Transverse colon (tissue), 4 donors: ENCODE results near the gene RNF125. TPM values are rescaled to one million over a fixed set of nuclear protein-coding genes. Genes with fewer than 3 reads are reported as not detected.

Source experiments
- DNase-seq: peaks from one replicate; pipeline ENCODE4 v3.0.0-alpha.2; 2019
- H3K27ac ChIP-seq, 4 donors: fragments of 200-600 bp; sonication (generic); 2 replicates each; pipeline ENCODE4 v1.5.1; 2016 to 2018; ENCODE audit warnings: inconsistent platforms in 4 of 4
- H3K27me3 ChIP-seq: fragments of 200-600 bp; sonication (generic); 2 replicates; pipeline ENCODE4 v1.5.1; 2017; ENCODE audit warnings: inconsistent platforms
- H3K36me3 ChIP-seq, 4 donors: fragments of 200-600 bp; sonication (generic); 2 replicates each; pipeline ENCODE4 v1.5.1; 2017 to 2019; ENCODE audit warnings: inconsistent platforms in 4 of 4
- H3K4me1 ChIP-seq, 4 donors: fragments of 200-600 bp; sonication (generic); 2 replicates each; pipeline ENCODE4 v1.5.1; 2017 to 2020; ENCODE audit warnings: inconsistent platforms in 4 of 4
- H3K4me3 ChIP-seq, 4 donors: fragments of 200-600 bp; sonication (generic); 1 replicate in 1 of 4; 2 replicates in 3 of 4; pipeline versions ENCODE4 v1.5.1 to v1.6.1; 2017 to 2019; ENCODE audit warnings: inconsistent platforms in 4 of 4
- H3K9me3 ChIP-seq, 2 donors: fragments of 200-600 bp; sonication (generic); 2 replicates each; pipeline ENCODE4 v1.5.1; 2017 to 2019; ENCODE audit warnings: inconsistent platforms in 2 of 2
- EP300 ChIP-seq: sonication (generic); formaldehyde crosslinking; IDR thresholded peaks from one replicate; pipeline ENCODE4 v1.6.1; 2017; ENCODE audit warnings: antibody characterized with exemption, low read depth
- POLR2A ChIP-seq: fragments of 450-650 bp; IDR thresholded peaks from one replicate; pipeline ENCODE4 v1.6.1; 2016; ENCODE audit warnings: antibody characterized with exemption, mild to moderate bottlenecking, moderate library complexity
- POLR2AphosphoS5 ChIP-seq, 3 donors: sonication (generic); formaldehyde crosslinking; IDR thresholded peaks; one replicate each; pipeline ENCODE4 v1.6.1; 2016; ENCODE audit warnings: antibody characterized with exemption in 3 of 3
- WGBS, 2 donors: methylation state at CpG; one replicate each; pipeline ENCODE4 v1.1.5; 2018; ENCODE audit warnings: low coverage in 1 of 2; 5-methylcytosine and 5-hydroxymethylcytosine counted together
- in situ Hi-C, 4 donors: fragments of 200-750 bp; cut with MboI; loops; one replicate each; pipeline versions ENCODE4 v1.15.0 to v1.15.1; 2017; ENCODE audit warnings: low sequenced_read_pairs in 3 of 4, low pct_ligation_motif_present in 1 of 4, low pct_unique_long_range_greater_than_20kb in 1 of 4
- intact Hi-C: fragments of 100-400 bp; cut with DNase I; formaldehyde crosslinking; loops from one replicate; pipeline ENCODE4 v1.15.1; 2023; ENCODE audit warnings: low total_unique reads
- total RNA-seq, 4 donors: library from RNA; depleted of rRNA; stranded (reverse); fragments of >200 nt; gene quantifications; one replicate each; pipeline ENCODE4 v1.1.0, GENCODE V29; 2016
- TF ChIP-seq, protein P1 (sequence below), 5 experiments: fragments of 200-600 bp in 3 of 5; fragments of 450-650 bp in 2 of 5; sonication (generic) in 3 of 5; IDR thresholded peaks; 1 replicate in 2 of 5; 2 replicates in 3 of 5; pipeline ENCODE4 v1.5.1; 2016 to 2017; ENCODE audit warnings: antibody characterized with exemption in 5 of 5, inconsistent platforms in 3 of 5, mild to moderate bottlenecking in 2 of 5, moderate library complexity in 1 of 5

The RNF125 gene
- total RNA-seq, 4 donors from 2014 or later: 7.9 to 12.1 (median 10.3) TPM

DNA sequence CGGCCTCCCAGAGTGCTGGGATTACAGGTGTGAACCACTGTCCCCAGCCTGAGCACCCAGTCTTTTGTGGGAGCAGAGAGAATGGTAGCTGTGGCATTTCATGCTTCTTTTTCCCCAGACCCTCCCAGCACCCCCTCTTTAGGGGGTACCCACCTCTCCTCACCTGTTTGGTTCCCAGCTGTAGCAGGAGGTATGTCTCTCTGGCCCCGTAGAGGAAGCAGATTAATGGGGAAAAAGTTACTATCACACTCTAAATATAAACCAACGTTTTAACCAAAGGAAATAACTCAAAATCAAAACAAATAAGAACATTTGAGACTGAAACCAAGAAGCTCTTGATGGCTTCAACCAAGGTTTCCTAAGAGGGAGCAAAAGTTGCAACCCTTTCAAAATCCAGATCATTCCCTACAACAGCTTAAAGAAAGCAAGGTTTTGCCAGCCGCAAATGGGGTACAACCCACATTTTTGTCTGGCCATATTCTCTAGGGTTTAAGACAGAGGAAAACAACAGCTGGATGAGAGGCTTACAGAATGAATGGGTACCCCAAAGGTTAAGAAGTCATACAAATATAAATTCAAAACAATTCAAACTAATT, 8.0 kb downstream of the RNF125 start:
- Histone ChIP-seq H3K27me3 (no peaks in the 10 kb centered on the region), H3K4me1 (peaks cover 0 to 16% (median 5%) of the 10 kb centered on the region in 4 donors), H3K9me3 (no peaks in the 10 kb centered on the region), H3K27ac (no peak overlapping the region), H3K4me3 (no peak overlapping the region), H3K36me3 (no peaks in the 10 kb centered on the region)
- WGBS, 2 donors: 51 to 60% methylated on average over 3 to 4 of the region's 4 CpGs
- TF ChIP-seq, protein P1, sequence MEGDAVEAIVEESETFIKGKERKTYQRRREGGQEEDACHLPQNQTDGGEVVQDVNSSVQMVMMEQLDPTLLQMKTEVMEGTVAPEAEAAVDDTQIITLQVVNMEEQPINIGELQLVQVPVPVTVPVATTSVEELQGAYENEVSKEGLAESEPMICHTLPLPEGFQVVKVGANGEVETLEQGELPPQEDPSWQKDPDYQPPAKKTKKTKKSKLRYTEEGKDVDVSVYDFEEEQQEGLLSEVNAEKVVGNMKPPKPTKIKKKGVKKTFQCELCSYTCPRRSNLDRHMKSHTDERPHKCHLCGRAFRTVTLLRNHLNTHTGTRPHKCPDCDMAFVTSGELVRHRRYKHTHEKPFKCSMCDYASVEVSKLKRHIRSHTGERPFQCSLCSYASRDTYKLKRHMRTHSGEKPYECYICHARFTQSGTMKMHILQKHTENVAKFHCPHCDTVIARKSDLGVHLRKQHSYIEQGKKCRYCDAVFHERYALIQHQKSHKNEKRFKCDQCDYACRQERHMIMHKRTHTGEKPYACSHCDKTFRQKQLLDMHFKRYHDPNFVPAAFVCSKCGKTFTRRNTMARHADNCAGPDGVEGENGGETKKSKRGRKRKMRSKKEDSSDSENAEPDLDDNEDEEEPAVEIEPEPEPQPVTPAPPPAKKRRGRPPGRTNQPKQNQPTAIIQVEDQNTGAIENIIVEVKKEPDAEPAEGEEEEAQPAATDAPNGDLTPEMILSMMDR (IDR thresholded peaks at IDR 0.05): no peak
- no peak for TF ChIP-seq POLR2AphosphoS5 (IDR thresholded peaks at IDR 0.05)
- no peak for TF ChIP-seq EP300
- no peak for TF ChIP-seq POLR2A
- in situ Hi-C loops: no loop called here
- intact Hi-C loops: no loop called here
- no peak for DNase-seq

DNA sequence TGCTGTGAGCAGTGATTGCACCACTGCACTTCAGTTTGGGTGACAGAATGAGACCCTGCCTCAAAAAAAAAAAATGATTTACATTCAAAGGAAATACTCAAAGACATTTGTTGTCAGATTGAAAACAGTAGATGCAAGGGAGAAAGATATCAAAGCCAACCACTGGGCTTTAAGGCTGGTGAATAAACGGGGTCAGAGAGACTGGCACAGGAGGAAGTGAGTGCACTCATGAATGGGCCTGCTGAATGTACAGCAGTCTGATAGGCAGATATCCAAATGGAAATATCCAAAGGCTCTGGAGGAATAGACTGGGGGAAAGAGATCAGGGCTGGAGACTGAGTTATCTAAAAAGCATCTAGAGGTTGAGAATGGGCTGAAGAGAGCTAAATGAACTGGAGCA, 10.9 kb downstream of the RNF125 start:
- no peaks in the 10 kb centered on the region for H3K36me3 ChIP-seq
- no peak overlapping the region for H3K4me3 ChIP-seq
- H3K27me3 ChIP-seq: no peaks in the 10 kb centered on the region
- no peaks in the 10 kb centered on the region for H3K9me3 ChIP-seq
- intact Hi-C loops (no loop called here), in situ Hi-C loops (no loop called here)
- no peak overlapping the region for H3K27ac ChIP-seq
- no peak for DNase-seq
- 62 to 69% methylated on average over 1 of the region's 1 CpG for WGBS, 2 donors
- TF ChIP-seq POLR2AphosphoS5 (IDR thresholded peaks at IDR 0.05) (no peak), EP300 (no peak), POLR2A (no peak)
- TF ChIP-seq, protein P1 (IDR thresholded peaks at IDR 0.05): no peak
- peaks cover 0 to 3% (median 0%) of the 10 kb centered on the region in 4 donors for H3K4me1 ChIP-seq

DNA sequence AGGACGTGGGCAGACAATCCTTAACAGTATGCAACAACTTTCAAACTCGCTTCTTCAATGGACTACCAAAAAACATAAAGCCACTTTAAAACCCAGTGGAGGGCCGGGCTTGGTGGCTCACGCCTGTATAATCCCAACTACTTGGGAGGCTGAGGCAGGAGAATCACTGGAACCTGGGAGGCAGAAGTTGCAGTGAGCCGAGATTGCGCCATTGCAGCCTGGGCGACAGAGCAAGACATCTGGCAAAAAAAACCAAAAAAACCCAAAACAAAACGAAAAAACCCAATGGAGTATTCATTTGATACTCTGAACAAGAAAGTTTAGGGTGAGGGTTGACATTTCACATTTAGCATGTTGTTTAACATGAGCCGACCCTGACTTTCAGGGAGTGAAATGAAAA, 14.0 kb downstream of the RNF125 start:
- H3K4me1 ChIP-seq: no peaks in the 10 kb centered on the region
- TF ChIP-seq POLR2AphosphoS5 (IDR thresholded peaks at IDR 0.05): no peak
- TF ChIP-seq, protein P1 (IDR thresholded peaks at IDR 0.05): no peak
- no peak for TF ChIP-seq POLR2A
- no peak for TF ChIP-seq EP300
- H3K9me3 ChIP-seq: no peaks in the 10 kb centered on the region
- in situ Hi-C loops: no loop called here
- intact Hi-C loops: no loop called here
- H3K27ac ChIP-seq: no peak overlapping the region
- H3K4me3 ChIP-seq: no peak overlapping the region
- peaks cover 0 to 2% (median 1%) of the 10 kb centered on the region in 4 donors for H3K36me3 ChIP-seq
- no peaks in the 10 kb centered on the region for H3K27me3 ChIP-seq
- 91% methylated on average over 9 of the region's 9 CpGs; no CpG with 5 or more reads in 1 of the 2 donors for WGBS, 2 donors
- DNase-seq: no peak

DNA sequence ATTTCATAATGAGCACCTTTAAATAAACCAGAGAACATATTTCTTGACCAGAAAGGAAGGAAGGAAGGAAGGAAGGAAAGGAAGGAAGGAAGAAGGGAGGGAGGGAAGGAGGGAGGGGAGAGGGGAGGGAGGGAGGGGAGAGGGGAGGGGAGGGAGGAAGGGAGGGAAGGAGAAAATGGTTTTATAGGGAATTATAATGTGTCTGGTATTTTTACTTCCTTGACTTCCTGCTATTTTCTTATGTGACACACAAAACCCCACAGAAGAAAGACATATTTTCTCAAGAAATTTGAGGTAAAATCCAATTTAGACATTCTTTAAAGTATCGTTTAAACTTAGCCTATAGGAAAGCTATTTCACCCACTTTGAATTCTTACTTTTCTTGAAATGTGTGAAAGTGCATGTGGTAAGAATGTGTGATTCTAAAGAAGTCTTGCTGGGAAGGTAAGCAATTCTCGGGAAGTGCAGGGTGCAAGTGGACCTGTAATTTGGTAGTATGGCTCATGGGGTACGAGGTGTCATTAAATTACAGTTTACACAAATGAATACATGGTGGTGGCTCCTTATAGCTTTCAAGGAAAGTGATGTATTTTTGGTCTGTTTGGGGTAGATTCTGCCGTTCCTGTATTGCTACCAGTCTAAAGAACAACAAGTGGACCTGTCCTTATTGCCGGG, 18.0 kb downstream of the RNF125 start:
- TF ChIP-seq EP300 (no peak), POLR2AphosphoS5 (IDR thresholded peaks at IDR 0.05) (no peak), POLR2A (no peak)
- TF ChIP-seq, protein P1 (IDR thresholded peaks at IDR 0.05): no peak
- Histone ChIP-seq H3K36me3 (peaks cover 0 to 9% (median 2%) of the 10 kb centered on the region in 4 donors), H3K4me3 (no peak overlapping the region), H3K9me3 (no peaks in the 10 kb centered on the region), H3K27ac (no peak overlapping the region), H3K4me1 (peaks cover 0 to 11% (median 3%) of the 10 kb centered on the region in 4 donors), H3K27me3 (no peaks in the 10 kb centered on the region)
- no peak for DNase-seq
- WGBS, 2 donors: 82 to 87% methylated on average over 4 to 5 of the region's 5 CpGs
- intact Hi-C loops: no loop called here
- in situ Hi-C loops: no loop called here
